ENCODE measurements around the gene DIP2B. TPM values are rescaled to one million over a fixed set of nuclear protein-coding genes. Genes with fewer than 3 reads are reported as not detected.

DIP2B gene
- polyA plus RNA-seq, 3 donors, result 3.5 to 12.3 (median 6.5) TPM

GRCh38 chr12:50707396-50707795 lies 202.6 kb downstream of the DIP2B start:
- Mint-ChIP-seq H3K4me1 (no peaks in the 10 kb centered on the region), H3K4me3 (no peak overlapping the region), H3K27me3 (ENCODE audit: low read depth in 3 of 3) (no peaks in the 10 kb centered on the region), H3K9me3 (no peaks in the 10 kb centered on the region), H3K27ac (peak overlapping the region in 1 of 7 donors; percentile 21), H3K36me3 (peaks cover 75 to 94% of the 10 kb centered on the region in 2 donors)
- Histone ChIP-seq H3K9ac (ENCODE audit: insufficient read depth, low read length, poor library complexity, severe bottlenecking) (no peak overlapping the region), H3K27ac (ENCODE audit: low read depth in 1 of 2, low read length in 2 of 2) (no peak overlapping the region), H3K79me2 (ENCODE audit: insufficient read depth, low read length) (no peaks in the 10 kb centered on the region), H2AFZ (ENCODE audit: insufficient read depth, low read depth, low read length, poor library complexity, severe bottlenecking) (no peak overlapping the region), H4K20me1 (ENCODE audit: insufficient read depth, low read length) (no peaks in the 10 kb centered on the region), H3K4me3 (replicated peaks in 1 of 3; ENCODE audit: low read depth in 2 of 3, low read length in 3 of 3) (no peak overlapping the region), H3K9me3 (replicated peaks in 1 of 2; ENCODE audit: control insufficient read depth in 1 of 2, insufficient read depth in 1 of 2, low read length in 2 of 2) (no peaks in the 10 kb centered on the region), H3K4me2 (replicated peaks; ENCODE audit: extremely low read depth, low read length, poor library complexity, severe bottlenecking) (no peak overlapping the region), H3K27me3 (ENCODE audit: control insufficient read depth in 2 of 2, insufficient read depth in 2 of 2, low read length in 2 of 2) (no peaks in the 10 kb centered on the region), H3K4me1 (ENCODE audit: control insufficient read depth in 1 of 2, insufficient read depth in 2 of 2, low read length in 2 of 2) (no peaks in the 10 kb centered on the region), H3K36me3 (replicated peaks in 1 of 2; ENCODE audit: control insufficient read depth in 1 of 2, insufficient read depth in 2 of 2, low read length in 2 of 2) (peaks cover 80 to 98% of the 10 kb centered on the region in 2 donors)
- intact Hi-C loops (cut with micrococcal nuclease), result no loop called here
- 100% methylated on average over 4 of the region's 7 CpGs for WGBS (ENCODE audit: insufficient coverage)
- no peak for DNase-seq
- no peak for TF ChIP-seq CTCF (IDR thresholded peaks at IDR 0.05)

- no peaks in the 10 kb centered on the region for H4K20me1 ChIP-seq (ENCODE audit: insufficient read depth, low read length)
- TF ChIP-seq CTCF (IDR thresholded peaks at IDR 0.05), result no peak
- H3K27ac Mint-ChIP-seq, result no peak overlapping the region
- WGBS (ENCODE audit: insufficient coverage), result 100% methylated on average over 1 of the region's 2 CpGs
- no peak for DNase-seq
- H3K4me3 ChIP-seq (replicated peaks in 1 of 3; ENCODE audit: low read depth in 2 of 3, low read length in 3 of 3), result no peak overlapping the region
- no peak overlapping the region for H3K4me2 ChIP-seq (replicated peaks; ENCODE audit: extremely low read depth, low read length, poor library complexity, severe bottlenecking)
- no peaks in the 10 kb centered on the region for H3K27me3 Mint-ChIP-seq (ENCODE audit: low read depth in 3 of 3)
- H3K27ac ChIP-seq (ENCODE audit: low read depth in 1 of 2, low read length in 2 of 2), result no peak overlapping the region
- H3K36me3 ChIP-seq (replicated peaks in 1 of 2; ENCODE audit: control insufficient read depth in 1 of 2, insufficient read depth in 2 of 2, low read length in 2 of 2), result peaks cover 81 to 93% of the 10 kb centered on the region in 2 donors
- H3K27me3 ChIP-seq (ENCODE audit: control insufficient read depth in 2 of 2, insufficient read depth in 2 of 2, low read length in 2 of 2), result no peaks in the 10 kb centered on the region
- no peak overlapping the region for H2AFZ ChIP-seq (ENCODE audit: insufficient read depth, low read depth, low read length, poor library complexity, severe bottlenecking)
- H3K4me3 Mint-ChIP-seq, result no peak overlapping the region
- H3K4me1 Mint-ChIP-seq, result no peaks in the 10 kb centered on the region
- intact Hi-C loops (cut with micrococcal nuclease), result no loop called here
- no peaks in the 10 kb centered on the region for H3K79me2 ChIP-seq (ENCODE audit: insufficient read depth, low read length)
- H3K9me3 ChIP-seq (replicated peaks in 1 of 2; ENCODE audit: control insufficient read depth in 1 of 2, insufficient read depth in 1 of 2, low read length in 2 of 2), result no peaks in the 10 kb centered on the region
- H3K9me3 Mint-ChIP-seq, result no peaks in the 10 kb centered on the region
- H3K9ac ChIP-seq (ENCODE audit: insufficient read depth, low read length, poor library complexity, severe bottlenecking), result no peak overlapping the region
- peaks cover 80 to 94% of the 10 kb centered on the region in 2 donors for H3K36me3 Mint-ChIP-seq
- no peaks in the 10 kb centered on the region for H3K4me1 ChIP-seq (ENCODE audit: control insufficient read depth in 1 of 2, insufficient read depth in 2 of 2, low read length in 2 of 2)
Observed at GRCh38 chr12:50708631-50709030, 203.8 kb downstream of the DIP2B start.

Measured in CD14-positive monocyte (primary cell).